DMS153 treated with DMSO at 0.1 percent for 48 hours (cell line): Measurements from ENCODE around the gene UBE2D4.
"Not testable (repeated sequence)": the region's sequence is repeated elsewhere in the genome, so short reads cannot be mapped to it uniquely, and the experiment has no call there.

Experiments used
- DNase-seq: peaks from one replicate; lab custom pipeline; 2025; ENCODE audit not compliant: unreplicated experiment; lab: John Stamatoyannopoulos, UW

The UBE2D4 gene

DNA sequence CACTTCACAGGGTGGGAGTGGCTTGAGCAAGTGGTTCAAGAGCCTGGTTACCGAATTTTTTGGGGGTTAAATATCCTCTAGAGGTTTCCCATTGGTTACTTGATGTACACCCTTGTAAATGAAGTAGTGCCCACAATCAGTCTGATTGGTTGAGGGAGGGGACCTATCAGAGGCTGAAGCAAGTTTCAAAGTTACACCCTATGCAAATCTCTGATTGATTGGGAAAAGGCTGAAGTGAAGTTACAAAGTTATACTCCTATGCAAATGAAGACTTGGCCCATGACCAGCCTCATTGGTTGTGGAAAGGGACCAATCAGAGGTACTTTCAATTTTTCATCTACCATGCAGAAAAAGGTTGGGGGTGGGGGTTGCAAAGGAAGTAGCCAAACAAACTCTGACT lies 34.7 kb downstream of the UBE2D4 start:
- DNase-seq = no peak

- DNase-seq = not testable (repeated sequence)
These were observed 40.2 kb downstream of the UBE2D4 start for GRCh38 chr7:43966392-43966791.

- not testable (repeated sequence) for DNase-seq
These were observed 42.2 kb downstream of the UBE2D4 start for GRCh38 chr7:43968172-43969040.

- DNase-seq = not testable (repeated sequence)
These were observed 43.4 kb downstream of the UBE2D4 start for GRCh38 chr7:43969586-43969985.

- DNase-seq = not testable (repeated sequence)
These were observed 44.5 kb downstream of the UBE2D4 start for GRCh38 chr7:43970698-43971097.

DNA sequence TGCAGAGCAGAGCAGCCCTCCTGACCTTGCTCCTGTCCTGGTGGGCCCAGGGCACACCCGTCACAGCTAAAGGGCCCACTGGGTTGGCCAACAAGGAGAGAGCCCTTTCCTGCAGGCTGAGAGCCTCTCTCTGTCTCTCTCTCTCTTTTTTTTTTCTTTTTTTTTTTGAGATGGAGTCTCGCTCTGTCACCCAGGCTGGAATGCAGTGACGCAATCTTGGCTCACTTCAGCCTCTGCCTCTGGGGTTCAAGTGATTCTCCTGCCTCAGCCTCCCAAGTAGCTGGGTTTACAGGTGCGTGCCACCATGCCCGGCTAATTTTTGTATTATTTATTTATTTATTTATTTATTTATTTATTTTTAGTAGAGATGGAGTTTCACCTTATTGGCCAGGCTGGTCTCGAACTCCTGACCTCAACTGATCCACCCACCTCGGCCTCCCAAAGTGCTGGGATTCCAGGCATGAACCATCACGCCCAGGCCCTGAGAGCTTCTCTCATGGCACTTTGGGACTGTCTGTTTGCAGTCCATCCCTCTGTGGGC lies 47.9 kb downstream of the UBE2D4 start:
- not testable (repeated sequence) for DNase-seq

GRCh38 chr7:43974725-43975482 lies 48.7 kb downstream of the UBE2D4 start:
- not testable (repeated sequence) for DNase-seq

GRCh38 chr7:43977525-43977924 lies 51.3 kb downstream of the UBE2D4 start:
- DNase-seq = no peak

DNA sequence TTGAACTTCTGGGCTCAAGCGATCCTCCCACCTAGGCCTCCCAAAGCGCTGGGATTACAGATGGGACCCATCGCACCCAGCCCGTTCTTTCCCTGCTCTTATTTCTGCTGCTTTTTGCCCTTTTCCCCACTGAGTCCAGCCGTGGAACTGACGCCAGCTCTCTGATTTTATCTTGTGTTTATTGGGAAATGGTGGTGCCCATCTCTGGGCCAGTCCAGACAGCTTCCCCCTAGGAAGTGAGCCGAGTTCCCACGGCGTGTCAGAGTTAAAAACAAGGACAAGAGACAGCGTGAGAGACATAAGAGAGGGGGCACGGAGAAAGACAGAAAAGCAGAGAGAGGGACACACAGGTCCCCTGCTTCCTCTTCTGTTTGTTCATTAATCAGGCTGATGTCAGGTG lies 51.9 kb downstream of the UBE2D4 start:
- DNase-seq = not testable (repeated sequence)

DNA sequence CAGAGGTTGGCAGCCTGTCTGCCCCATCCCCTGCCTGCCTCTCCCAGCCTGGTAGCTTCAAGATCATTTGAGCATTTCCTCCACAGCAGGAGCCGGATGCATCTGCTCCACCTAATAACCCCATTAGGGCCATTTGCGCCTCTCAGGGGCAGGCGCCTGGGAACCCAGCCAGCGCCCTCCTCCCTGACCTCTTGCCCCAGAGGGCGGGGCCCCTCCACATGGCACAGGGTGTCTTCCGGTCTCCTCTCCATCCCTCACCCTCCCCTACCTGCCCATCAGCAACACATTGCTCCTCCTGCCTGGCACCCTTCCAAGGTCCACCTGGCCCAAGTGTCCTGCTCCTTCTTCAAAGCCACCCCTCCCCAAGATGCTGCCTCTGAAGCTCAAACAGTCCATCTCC lies 56.6 kb downstream of the UBE2D4 start:
- not testable (repeated sequence) for DNase-seq

- not testable (repeated sequence) for DNase-seq
These were observed 57.5 kb downstream of the UBE2D4 start for GRCh38 chr7:43983736-43984135.

DNA sequence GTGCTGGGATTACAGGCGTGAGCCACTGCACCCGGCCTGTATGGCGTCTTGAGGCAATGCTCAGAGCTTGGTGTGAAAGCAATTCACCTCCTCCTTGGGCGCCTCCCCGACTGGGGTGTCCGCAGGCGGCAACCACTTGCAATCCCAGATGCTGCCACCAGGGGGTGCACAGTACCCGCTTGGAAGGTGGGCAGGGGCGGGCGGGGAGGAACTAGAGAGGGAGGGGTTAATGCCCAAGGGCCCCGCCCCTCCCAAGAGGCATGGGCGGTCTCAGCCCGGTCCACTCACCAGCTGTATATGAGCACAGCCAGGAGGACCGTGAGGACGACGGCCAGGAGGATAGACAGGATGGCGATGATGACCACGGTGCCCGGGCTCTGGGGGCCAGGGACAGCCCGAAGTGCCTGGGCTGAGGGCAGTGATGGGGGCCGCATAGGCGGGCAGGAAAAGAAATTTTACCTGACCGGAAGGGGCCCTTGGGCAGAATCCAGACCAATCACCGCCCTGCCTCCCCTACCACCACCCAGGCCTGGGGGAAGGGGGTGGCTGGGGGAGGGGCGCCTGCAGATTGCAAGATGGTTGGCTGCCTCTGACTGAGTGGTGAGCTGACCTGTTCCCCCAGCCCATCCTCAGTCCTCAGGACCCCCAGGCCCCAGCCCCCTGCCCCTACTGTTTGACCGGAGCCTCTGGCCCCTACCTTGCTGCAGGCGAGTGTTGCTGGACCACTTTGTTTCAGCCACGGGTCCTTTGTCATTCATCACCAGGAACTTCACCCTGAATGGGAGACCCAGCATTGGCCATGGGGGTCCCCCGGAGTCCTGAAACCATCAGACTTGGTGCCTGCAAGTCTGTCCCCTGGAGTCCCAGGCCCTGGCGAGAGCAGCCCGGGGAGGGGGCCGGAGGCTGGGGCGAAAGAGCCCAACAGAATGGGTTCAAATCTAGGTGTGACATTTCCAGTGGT lies 59.9 kb downstream of the UBE2D4 start:
- not testable (repeated sequence) for DNase-seq

GRCh38 chr7:43987476-43987875 lies 61.2 kb downstream of the UBE2D4 start:
- DNase-seq = not testable (repeated sequence)

GRCh38 chr7:43990011-43990585 lies 63.9 kb downstream of the UBE2D4 start:
- not testable (repeated sequence) for DNase-seq

DNA sequence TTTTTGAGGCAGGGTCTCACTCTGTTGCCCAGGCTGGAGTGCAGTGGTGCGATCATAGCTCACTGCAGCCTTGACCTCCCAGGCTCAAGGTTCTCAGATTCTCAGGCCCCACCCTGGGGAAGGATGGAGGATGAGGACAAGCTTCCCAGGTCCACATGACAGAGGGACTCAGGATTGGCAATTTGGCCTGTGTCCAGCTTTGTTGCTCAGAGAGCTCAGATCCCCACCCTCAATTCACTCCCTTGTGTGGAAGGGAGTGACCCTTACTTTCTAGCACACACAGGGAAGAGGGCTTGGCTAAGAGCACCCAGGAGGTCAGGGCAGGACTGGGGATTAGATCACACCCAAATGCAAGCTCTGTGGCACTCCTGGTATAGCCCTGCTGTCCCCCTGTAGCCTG lies 64.6 kb downstream of the UBE2D4 start:
- not testable (repeated sequence) for DNase-seq

- not testable (repeated sequence) for DNase-seq
These were observed 66.7 kb downstream of the UBE2D4 start for GRCh38 chr7:43992896-43993295.

GRCh38 chr7:43994681-43995080 lies 68.4 kb downstream of the UBE2D4 start:
- not testable (repeated sequence) for DNase-seq

GRCh38 chr7:43997532-43997931 lies 71.3 kb downstream of the UBE2D4 start, which contains the start of gene SPDYE1:
TSS of gene SPDYE1 (plus strand) at chr7:43997897. CDS start at chr7:43999950, 2,053 bp downstream.
- DNase-seq = not testable (repeated sequence)
